GM18873 (cell line): ENCODE results near the gene CEP63.

Experiments
- ATAC-seq: cut with Tn5 transposase; IDR thresholded peaks from one replicate; pipeline ENCODE4 v1.9.1; 2021; ENCODE audit warnings: mild to moderate bottlenecking, moderate library complexity, moderate number of reproducible peaks; ENCODE audit not compliant: unreplicated experiment, low FRiP score

The CEP63 gene

DNA sequence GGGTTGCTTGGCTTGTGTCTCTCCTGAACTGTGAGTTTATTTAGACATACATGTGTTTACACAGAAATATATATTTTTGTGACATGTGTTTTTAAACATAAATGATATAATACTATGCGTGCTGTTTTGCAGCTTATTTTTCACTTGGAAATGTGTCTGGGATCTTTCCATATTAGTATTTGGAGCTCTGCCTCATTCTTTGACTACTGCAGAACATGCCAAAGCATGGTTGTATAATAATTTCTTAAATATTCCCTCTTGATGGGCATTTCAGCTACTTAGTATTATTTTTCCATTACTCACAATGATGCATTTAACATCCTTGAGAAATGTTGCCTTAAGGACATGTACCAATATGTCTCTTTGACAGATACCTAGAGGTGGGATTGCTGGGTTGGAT lies 19.5 kb upstream of the CEP63 start:
- no peak for ATAC-seq

GRCh38 chr3:134468519-134468918 lies 17.3 kb upstream of the CEP63 start:
- no peak for ATAC-seq

GRCh38 chr3:134471521-134472193 lies 14.2 kb upstream of the CEP63 start:
- no peak for ATAC-seq

- ATAC-seq: no peak
These were observed 13.0 kb upstream of the CEP63 start for GRCh38 chr3:134472831-134473230.

DNA sequence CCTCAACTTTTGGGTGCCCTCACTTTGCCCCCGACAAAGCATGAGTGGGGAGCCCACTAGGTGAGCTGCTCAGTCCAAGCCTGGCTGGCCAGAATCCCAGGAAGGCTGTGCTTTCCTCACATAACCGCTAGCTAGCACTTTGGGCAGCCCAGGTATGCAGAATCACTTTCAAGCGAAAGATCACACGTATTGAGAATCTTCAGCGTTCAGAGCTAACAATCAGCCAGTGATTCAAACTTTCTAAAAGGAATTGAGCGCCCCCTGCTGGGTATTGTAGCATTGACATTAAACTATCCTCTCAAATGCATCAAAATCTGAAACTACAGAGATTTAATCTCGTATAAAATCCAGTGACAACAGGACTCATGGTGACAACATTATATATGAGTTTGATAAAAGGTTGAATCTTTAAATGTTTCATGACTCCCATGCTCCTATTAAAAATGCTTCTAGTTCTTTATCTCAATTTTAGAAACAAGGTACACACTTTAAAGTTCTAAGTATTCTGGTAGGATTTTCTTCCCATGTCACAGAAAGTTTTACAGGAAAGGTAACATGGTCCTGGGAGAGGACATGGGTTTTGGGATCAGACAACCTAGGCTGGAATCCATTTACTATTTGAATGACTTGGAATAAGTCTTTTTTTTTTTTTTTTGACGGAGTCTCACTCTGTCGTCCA lies 11.8 kb upstream of the CEP63 start:
- ATAC-seq: no peak

DNA sequence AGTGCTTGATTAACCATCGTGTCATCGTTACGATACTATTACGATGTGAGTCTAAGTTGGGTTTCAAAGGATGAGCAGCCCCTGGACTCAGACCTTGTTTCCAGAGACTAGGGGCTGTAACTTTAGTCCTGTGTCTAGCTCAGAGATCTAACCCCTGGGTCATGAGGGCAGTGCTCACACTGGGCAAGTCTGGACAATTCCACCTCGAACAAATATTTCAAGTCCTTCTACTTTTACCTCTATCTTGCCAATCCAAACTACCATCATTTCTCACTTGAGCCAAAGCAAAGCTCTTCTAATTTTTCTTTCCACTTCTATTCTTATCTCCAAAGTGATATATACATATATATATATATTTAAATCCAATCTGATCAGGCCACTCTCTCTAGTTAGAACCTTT lies 10.9 kb upstream of the CEP63 start:
- ATAC-seq: no peak

DNA sequence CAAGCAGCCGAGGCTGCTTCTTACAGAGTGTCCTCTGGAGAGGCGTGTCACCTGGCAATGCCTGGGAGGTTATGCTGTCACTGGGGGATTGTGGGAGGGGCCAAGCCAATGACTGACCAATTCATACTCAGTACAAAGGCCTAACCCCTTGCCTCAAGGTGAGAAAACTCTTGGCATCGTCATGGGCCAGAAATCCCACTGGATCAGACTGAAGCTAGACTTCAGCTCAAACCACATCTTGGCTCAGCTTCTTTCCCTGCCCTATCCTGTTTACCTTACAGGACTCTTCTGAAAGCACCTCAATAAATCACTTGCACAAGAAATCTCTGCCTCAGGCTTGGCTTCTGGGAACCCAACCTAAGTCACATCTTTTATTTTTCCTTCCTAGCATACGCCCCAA lies 9.6 kb upstream of the CEP63 start:
- ATAC-seq: no peak

DNA sequence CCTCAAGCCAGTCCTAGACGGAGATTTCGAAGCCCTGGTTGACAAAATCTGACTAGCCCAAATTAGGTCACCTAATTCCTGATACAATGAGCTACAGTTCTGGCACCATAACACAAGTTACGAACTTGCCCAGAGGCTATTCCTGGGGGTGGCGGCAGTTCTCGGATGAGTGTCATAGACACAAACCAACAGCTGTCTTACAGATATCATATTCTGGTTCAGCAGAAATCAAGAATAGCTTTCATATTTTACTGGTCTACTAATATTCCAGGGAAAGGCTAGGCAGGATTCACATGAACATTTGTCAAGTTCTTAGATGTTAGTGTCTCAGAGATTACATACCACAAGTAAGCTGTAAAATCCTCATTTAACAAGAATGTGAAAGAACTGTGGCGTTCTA lies 8.9 kb upstream of the CEP63 start:
- no peak for ATAC-seq

DNA sequence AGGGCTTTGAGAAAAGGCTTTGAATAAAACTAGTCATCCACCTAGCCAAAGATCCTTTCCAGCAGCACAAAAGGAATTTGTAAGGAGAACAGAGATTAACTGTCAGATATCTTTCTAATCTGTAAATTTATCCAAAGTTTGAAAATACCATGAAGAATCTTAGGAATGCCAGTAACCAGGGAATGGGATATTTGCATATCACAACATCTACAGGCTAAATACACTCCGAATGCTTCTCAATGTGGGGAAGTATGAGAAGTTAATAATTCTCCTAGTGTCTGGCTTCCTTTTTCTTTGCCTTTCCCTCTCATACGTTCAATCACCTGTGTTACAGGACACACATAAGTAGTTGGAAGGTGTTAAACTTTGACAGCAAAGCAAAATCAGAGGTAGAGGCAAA lies 7.9 kb upstream of the CEP63 start:
- ATAC-seq: no peak

DNA sequence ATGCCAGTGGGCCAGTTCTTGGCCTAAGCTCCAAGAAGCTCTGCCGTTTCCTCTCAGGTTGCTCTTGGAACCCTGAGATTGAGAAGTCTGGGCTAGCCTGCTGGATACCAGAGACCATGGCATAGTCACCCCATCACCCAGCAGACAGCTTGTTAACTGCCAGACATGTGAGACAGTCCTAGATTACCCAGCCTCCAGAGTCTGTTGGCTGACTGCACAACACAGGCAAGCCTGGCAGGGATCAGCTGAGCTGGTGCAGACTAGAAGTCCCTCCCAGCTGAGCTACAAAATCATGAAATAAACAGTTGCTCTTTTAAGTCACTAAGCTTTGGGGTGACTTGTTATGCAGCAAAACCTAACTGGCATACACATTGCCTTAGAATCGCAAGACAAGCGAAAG lies 5.3 kb upstream of the CEP63 start:
- no peak for ATAC-seq

DNA sequence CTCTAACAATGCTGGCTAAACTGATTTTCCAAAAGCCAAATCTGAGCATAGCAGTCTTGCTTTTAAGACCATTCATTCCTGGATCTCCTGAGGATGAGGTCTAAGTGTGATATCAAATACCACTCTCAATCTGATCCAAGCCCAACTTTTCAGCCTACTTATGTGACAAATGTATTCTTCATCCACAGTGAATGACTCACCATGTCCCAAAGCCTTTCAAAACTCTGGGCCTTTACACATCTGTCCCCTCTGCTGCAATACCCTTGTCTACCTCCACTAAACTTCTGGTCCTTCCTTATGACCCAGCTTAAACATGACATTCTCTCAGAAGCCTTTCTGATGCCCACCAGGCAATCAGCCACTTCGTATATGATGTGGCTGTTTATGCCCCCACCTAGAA lies 4.7 kb upstream of the CEP63 start:
- no peak for ATAC-seq

- ATAC-seq: no peak
These were observed 3.2 kb upstream of the CEP63 start for GRCh38 chr3:134482622-134483021.

GRCh38 chr3:134483195-134483900 lies 2.5 kb upstream of the CEP63 start:
- no peak for ATAC-seq

- ATAC-seq: peak; percentile 13
These were observed 661 bp upstream of the CEP63 start for GRCh38 chr3:134485075-134485717.

GRCh38 chr3:134486577-134487041 lies 752 bp downstream of the CEP63 start:
- ATAC-seq: peak; percentile 3

- ATAC-seq: no peak
These were observed 1.5 kb downstream of the CEP63 start for GRCh38 chr3:134487406-134487805.

DNA sequence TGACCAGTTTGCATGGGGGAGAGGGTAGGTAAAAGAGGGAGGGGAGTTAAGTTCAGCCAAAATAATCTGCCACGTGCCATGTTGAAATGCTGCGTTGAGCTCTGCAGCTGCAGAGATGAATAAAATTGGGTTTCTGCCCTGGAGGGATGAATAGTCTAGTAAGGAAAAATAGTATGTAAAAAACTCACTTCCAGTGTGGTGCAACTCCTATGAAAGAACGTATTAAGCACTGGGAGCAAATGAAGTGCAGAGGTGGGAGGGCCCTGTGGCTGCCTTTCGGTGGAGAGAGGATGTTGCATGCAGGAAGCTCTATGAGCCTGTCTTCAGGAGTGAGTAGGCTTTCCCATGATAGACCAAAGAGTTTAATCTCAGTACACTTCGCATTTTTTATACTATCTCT lies 8.6 kb downstream of the CEP63 start:
- no peak for ATAC-seq

- no peak for ATAC-seq
These were observed 10.1 kb downstream of the CEP63 start for GRCh38 chr3:134495980-134496379.

DNA sequence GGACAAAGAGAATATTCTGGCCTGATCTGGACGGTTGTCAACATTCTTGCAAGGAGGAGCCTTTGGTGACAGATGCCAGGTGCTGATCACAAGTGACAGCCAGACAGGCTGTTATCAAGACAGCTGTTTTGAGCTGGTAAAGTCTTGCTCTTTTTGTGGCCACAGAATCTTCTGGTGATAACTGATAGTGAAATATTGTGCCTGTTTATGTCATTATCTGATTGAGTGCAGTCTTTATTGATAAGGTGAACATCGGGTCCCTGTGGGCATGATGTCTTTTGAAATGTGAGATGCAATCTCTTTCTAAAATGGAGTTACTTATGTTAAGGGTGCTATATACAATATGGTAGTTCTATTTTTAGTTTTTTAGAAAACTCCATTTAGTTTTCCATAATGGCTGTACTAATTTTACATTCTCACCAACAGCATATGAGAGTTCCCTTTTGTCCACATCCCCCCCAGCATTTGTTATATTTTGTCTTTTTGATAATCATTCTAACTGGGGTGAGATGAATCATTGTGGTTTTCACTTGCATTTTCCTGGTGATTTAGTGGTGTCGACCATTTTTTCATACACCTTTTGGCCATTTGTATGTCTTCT lies 10.7 kb downstream of the CEP63 start:
- ATAC-seq: no peak

DNA sequence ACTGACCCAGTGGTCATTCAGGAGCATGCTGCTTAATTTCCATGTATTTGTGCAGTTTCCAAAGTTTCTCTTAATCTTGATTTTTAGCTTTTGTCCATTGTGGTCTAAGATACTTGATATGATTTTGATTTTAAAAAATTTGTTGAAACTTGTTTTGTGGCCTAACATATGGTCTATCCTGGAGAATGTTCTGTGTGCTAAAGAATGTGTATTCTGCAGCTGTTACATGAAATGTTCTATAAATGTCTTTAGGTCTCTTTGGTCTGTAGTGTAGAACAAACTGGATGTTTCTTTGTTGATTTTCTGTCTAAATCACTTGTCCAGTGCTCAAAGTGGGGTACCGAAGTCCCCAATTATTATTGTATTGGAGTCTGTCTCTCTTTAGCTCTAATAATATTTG lies 17.4 kb downstream of the CEP63 start:
- ATAC-seq: no peak

GRCh38 chr3:134504132-134504531 lies 18.3 kb downstream of the CEP63 start:
- no peak for ATAC-seq
